CD8-positive, alpha-beta memory T cell (primary cell): ENCODE measurements around the gene AGBL4. TPM values are rescaled to one million over a fixed set of nuclear protein-coding genes. Genes with fewer than 3 reads are reported as not detected.

Source experiments
- CTCF ChIA-PET: fragments of 350-600 bp; sonication (Branson Sonifier 250); formaldehyde crosslinking; loops from one replicate; lab custom pipeline; 2021; ENCODE audit warnings: antibody characterized with exemption; lab: Charles Lee
- POLR2A ChIA-PET: fragments of 350-600 bp; sonication (Branson Sonifier 250); formaldehyde crosslinking; loops from one replicate; lab custom pipeline; 2021; ENCODE audit warnings: antibody characterized with exemption; lab: Charles Lee
- DNase-seq, 5 donors: peaks; one replicate each; pipeline versions ENCODE4 v3.0.0 to v3.0.0-alpha.2; 2020 to 2022; ENCODE audit warnings: mixed read lengths in 1 of 5
- H3K27ac ChIP-seq: one replicate; pipeline ENCODE4 v1.7.0; 2013; ENCODE audit warnings: low read depth, mild to moderate bottlenecking, low read length, moderate library complexity
- H3K27me3 ChIP-seq: 2 replicates; pipeline ENCODE4 v1.7.0; 2013; ENCODE audit warnings: low read length, mild to moderate bottlenecking; ENCODE audit not compliant: insufficient read depth, poor library complexity, severe bottlenecking
- H3K36me3 ChIP-seq: 2 replicates; pipeline ENCODE4 v1.7.0; 2013; ENCODE audit warnings: mild to moderate bottlenecking, low read length, moderate library complexity; ENCODE audit not compliant: insufficient read depth
- H3K4me1 ChIP-seq: 2 replicates; pipeline ENCODE4 v1.7.0; 2013; ENCODE audit warnings: mild to moderate bottlenecking, low read length, moderate library complexity; ENCODE audit not compliant: insufficient read depth
- H3K4me3 ChIP-seq: 2 replicates; pipeline ENCODE4 v1.7.0; 2013; ENCODE audit warnings: mild to moderate bottlenecking, low read length
- H3K9me3 ChIP-seq: 2 replicates; pipeline ENCODE4 v1.7.0; 2013; ENCODE audit warnings: mild to moderate bottlenecking, low read length
- H3K27ac Mint-ChIP-seq, 8 donors: one replicate each; pipeline ENCODE4 v1.8.0; 2020 to 2021; ENCODE audit warnings: mixed read lengths in 8 of 8, mild to moderate bottlenecking in 6 of 8, inconsistent platforms in 3 of 8, moderate library complexity in 3 of 8
- H3K27me3 Mint-ChIP-seq, 2 donors: one replicate each; pipeline ENCODE4 v1.8.0; 2020 to 2021; ENCODE audit warnings: mixed read lengths in 2 of 2, mild to moderate bottlenecking in 1 of 2, moderate library complexity in 1 of 2
- H3K36me3 Mint-ChIP-seq, 3 donors: one replicate each; pipeline ENCODE4 v1.8.0; 2020 to 2021; ENCODE audit warnings: mixed read lengths in 3 of 3, inconsistent platforms in 1 of 3, mild to moderate bottlenecking in 1 of 3
- H3K4me1 Mint-ChIP-seq, 3 donors: one replicate each; pipeline ENCODE4 v1.8.0; 2020 to 2021; ENCODE audit warnings: mixed read lengths in 3 of 3, inconsistent platforms in 1 of 3, mild to moderate bottlenecking in 1 of 3
- H3K4me3 Mint-ChIP-seq, 7 donors: one replicate each; pipeline ENCODE4 v1.8.0; 2020 to 2021; ENCODE audit warnings: mixed read lengths in 7 of 7, mild to moderate bottlenecking in 6 of 7, moderate library complexity in 4 of 7, inconsistent platforms in 2 of 7
- H3K9me3 Mint-ChIP-seq, 5 donors: one replicate each; pipeline ENCODE4 v1.8.0; 2020 to 2022; ENCODE audit warnings: mixed read lengths in 5 of 5, mild to moderate bottlenecking in 3 of 5, moderate library complexity in 2 of 5, inconsistent platforms in 1 of 5
- polyA plus RNA-seq: library from polyadenylated mRNA; unstranded; fragments of 300-500 nt; fragmentation: Illumina TruSeq; gene quantifications from one replicate; pipeline ENCODE4 v1.2.3, GENCODE V29; 2021
- total RNA-seq, 2 experiments: library from RNA; stranded (reverse); gene quantifications; one replicate each; pipeline ENCODE4 v1.2.3, GENCODE V29; 2021

The AGBL4 gene
- total and polyA plus RNA-seq, 3 experiments from 2014 or later: 0.22 TPM; not detected in 2

DNA sequence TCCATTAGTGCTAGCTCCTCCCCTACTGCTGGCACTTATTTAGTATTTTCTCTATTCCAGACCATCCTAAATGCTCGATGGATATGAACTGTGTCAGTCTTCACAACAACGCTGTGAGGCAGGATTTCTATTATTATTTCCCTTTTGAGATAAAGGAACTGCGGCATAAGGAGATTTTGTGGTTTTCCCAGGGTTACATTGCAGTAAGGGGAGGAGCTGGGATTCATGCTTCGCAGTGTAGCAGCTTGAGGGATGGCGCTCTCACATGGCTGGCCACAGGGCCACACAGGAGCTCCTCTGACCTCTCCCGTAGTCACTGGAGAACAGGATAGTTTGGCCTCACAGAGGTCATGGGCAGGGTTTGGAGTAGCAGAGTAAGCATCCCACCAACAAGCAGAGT is 1364.0 kb downstream of the AGBL4 start:
- no peaks in the 10 kb centered on the region for H3K27me3 ChIP-seq
- H3K27ac ChIP-seq: no peak overlapping the region
- no peaks in the 10 kb centered on the region for H3K36me3 ChIP-seq
- DNase-seq: no peak
- POLR2A ChIA-PET: no interaction called here
- Mint-ChIP-seq H3K27me3 (peaks cover 2 to 3% of the 10 kb centered on the region in 2 donors), H3K27ac (no peak overlapping the region), H3K4me1 (no peaks in the 10 kb centered on the region), H3K4me3 (no peak overlapping the region), H3K36me3 (no peaks in the 10 kb centered on the region), H3K9me3 (no peaks in the 10 kb centered on the region)
- no peaks in the 10 kb centered on the region for H3K9me3 ChIP-seq
- CTCF ChIA-PET: no interaction called here
- no peak overlapping the region for H3K4me3 ChIP-seq
- no peaks in the 10 kb centered on the region for H3K4me1 ChIP-seq

DNA sequence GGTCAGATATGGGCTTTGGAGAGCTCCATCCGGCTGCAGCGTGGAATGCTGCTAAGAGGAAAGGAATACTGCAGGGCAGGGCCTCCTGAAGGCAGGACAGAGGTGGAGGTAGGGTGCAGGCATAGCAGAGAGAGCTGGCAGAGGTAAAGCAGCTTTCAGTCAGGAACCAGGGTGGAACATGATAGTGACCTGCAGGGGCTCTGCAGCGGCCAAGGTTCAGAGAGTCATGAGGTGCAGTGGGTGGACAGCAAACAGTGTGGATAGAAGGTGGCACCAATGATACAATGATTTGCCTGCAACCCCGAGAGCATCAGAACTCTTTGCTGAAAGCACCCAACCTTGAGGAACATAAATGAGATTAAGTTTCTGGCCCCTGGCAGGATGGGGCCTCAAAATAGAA is 1366.3 kb downstream of the AGBL4 start:
- H3K4me3 Mint-ChIP-seq: no peak overlapping the region
- POLR2A ChIA-PET: no interaction called here
- DNase-seq: no peak
- Histone ChIP-seq H3K27me3 (no peaks in the 10 kb centered on the region), H3K9me3 (no peaks in the 10 kb centered on the region), H3K4me1 (no peaks in the 10 kb centered on the region), H3K36me3 (no peaks in the 10 kb centered on the region), H3K27ac (no peak overlapping the region), H3K4me3 (no peak overlapping the region)
- no peaks in the 10 kb centered on the region for H3K4me1 Mint-ChIP-seq
- peaks cover 2 to 6% of the 10 kb centered on the region in 2 donors for H3K27me3 Mint-ChIP-seq
- CTCF ChIA-PET: no interaction called here
- no peaks in the 10 kb centered on the region for H3K36me3 Mint-ChIP-seq
- no peak overlapping the region for H3K27ac Mint-ChIP-seq
- H3K9me3 Mint-ChIP-seq: peaks cover 0 to 1% (median 0%) of the 10 kb centered on the region in 5 donors

DNA sequence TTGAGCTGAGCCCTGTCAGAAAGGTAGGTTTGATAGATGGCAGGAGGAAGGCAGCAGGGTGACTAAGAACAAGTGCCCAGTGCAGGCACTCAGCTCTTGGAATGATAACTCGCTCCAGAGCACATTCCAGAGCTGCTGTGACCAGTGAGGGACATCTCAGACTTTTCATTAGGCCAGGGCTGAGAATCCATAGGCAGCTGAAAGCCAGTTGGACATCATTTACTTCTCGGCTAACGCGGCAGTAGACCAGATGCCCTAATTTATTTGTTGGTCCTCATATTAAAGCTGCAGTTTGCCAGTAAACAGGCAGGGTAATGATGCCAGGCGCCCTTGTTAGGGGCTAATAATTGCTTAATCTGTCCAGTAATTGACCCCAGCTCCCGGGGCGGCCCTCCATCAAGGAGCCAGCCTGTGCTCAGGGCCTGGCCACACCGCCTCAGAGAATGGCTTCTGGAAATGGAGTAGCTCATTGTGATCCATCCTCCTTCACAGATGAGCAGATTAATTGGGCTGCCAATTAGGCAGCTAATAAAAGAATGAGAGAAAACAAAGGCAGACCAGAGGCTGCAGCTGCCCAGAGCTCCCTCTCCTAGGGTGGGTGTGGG is 1369.0 kb downstream of the AGBL4 start:
- Mint-ChIP-seq H3K36me3 (peaks cover 0 to 1% (median 0%) of the 10 kb centered on the region in 3 donors), H3K9me3 (peaks cover 0 to 1% (median 0%) of the 10 kb centered on the region in 5 donors), H3K4me3 (no peak overlapping the region), H3K27ac (no peak overlapping the region), H3K27me3 (peaks cover 0 to 6% of the 10 kb centered on the region in 2 donors), H3K4me1 (no peaks in the 10 kb centered on the region)
- Histone ChIP-seq H3K4me1 (no peaks in the 10 kb centered on the region), H3K9me3 (no peaks in the 10 kb centered on the region), H3K27me3 (no peaks in the 10 kb centered on the region), H3K4me3 (no peak overlapping the region), H3K27ac (no peak overlapping the region), H3K36me3 (no peaks in the 10 kb centered on the region)
- DNase-seq: no peak
- POLR2A ChIA-PET: no interaction called here
- CTCF ChIA-PET: no interaction called here

DNA sequence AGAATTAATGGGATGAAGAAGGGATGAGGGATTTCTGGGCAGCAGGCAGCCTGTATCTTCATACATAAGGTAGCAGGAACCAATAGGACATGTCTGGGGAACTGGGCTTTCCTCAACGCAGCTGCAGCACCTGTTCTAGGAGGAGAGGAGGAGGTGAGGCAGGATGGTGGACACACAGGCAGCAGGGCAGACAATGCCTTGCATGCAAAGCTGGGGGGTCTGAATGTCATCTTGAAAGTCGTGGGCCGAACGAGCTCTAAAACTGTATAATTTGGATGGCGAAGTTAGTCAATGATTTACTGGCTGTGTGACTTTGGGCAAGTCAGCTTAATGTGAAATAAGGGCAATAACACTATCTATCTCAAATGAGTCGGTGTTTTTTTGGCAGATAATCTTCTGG is 1371.4 kb downstream of the AGBL4 start:
- Histone ChIP-seq H3K9me3 (no peaks in the 10 kb centered on the region), H3K27ac (no peak overlapping the region), H3K36me3 (no peaks in the 10 kb centered on the region), H3K4me3 (no peak overlapping the region), H3K4me1 (no peaks in the 10 kb centered on the region), H3K27me3 (no peaks in the 10 kb centered on the region)
- no peak overlapping the region for H3K4me3 Mint-ChIP-seq
- H3K27ac Mint-ChIP-seq: no peak overlapping the region
- DNase-seq: no peak
- POLR2A ChIA-PET: no interaction called here
- CTCF ChIA-PET: no interaction called here
- peaks cover 0 to 6% of the 10 kb centered on the region in 2 donors for H3K27me3 Mint-ChIP-seq
- H3K36me3 Mint-ChIP-seq: peaks cover 0 to 1% (median 0%) of the 10 kb centered on the region in 3 donors
- H3K4me1 Mint-ChIP-seq: no peaks in the 10 kb centered on the region
- H3K9me3 Mint-ChIP-seq: peaks cover 0 to 1% (median 0%) of the 10 kb centered on the region in 5 donors

DNA sequence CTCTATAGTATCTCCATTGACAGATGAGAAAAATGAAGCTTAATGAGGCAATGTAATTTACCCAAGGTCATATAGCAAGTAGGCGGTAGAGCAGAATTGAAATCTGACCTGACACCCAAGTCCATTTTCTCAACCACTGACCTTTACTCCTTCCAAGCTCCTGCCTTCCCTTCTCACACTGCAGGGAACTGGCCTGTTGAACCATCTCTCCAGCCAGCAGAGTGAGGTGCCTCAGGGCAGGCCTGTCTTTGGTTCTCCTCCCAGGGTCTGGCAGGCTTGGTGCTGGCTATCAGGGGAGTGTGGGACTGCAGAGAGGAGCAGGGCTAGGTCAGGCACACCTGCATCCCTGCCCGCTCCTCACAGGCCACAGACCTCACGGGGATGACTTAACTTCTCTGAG is 1373.9 kb downstream of the AGBL4 start:
- no peak for DNase-seq
- no peaks in the 10 kb centered on the region for H3K36me3 ChIP-seq
- no peaks in the 10 kb centered on the region for H3K4me1 Mint-ChIP-seq
- H3K27ac ChIP-seq: no peak overlapping the region
- POLR2A ChIA-PET: no interaction called here
- CTCF ChIA-PET: no interaction called here
- H3K27me3 Mint-ChIP-seq: peaks cover 0 to 12% of the 10 kb centered on the region in 2 donors
- no peak overlapping the region for H3K27ac Mint-ChIP-seq
- no peaks in the 10 kb centered on the region for H3K4me1 ChIP-seq
- no peaks in the 10 kb centered on the region for H3K9me3 ChIP-seq
- H3K4me3 ChIP-seq: no peak overlapping the region
- no peak overlapping the region for H3K4me3 Mint-ChIP-seq
- peaks cover 0 to 1% (median 0%) of the 10 kb centered on the region in 5 donors for H3K9me3 Mint-ChIP-seq
- peaks cover 0 to 1% (median 0%) of the 10 kb centered on the region in 3 donors for H3K36me3 Mint-ChIP-seq
- H3K27me3 ChIP-seq: no peaks in the 10 kb centered on the region

DNA sequence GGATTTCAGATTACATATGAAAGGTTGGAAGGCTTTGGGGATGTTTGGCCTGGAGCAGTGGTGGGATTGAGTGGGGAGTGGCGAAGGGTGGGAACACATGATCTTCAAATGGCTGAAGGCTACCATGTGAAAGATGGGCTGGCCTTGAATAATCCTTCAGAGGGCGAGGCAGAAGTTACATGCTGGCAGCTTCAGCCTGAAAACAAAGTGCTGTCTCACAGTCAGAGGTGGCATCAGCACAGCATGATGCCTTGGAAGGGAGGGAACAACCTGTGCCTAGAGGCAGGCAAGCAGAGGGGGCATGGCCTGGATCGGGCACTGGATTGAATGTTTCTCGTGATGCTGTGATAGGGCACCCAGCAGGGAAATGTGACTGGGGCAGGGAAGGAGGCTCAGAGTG is 1377.9 kb downstream of the AGBL4 start:
- Histone ChIP-seq H3K36me3 (no peaks in the 10 kb centered on the region), H3K27ac (no peak overlapping the region), H3K9me3 (no peaks in the 10 kb centered on the region), H3K4me1 (no peaks in the 10 kb centered on the region), H3K4me3 (no peak overlapping the region), H3K27me3 (no peaks in the 10 kb centered on the region)
- DNase-seq: no peak
- peak overlapping the region in 1 of 8 donors; percentile 30 for H3K27ac Mint-ChIP-seq
- no peak overlapping the region for H3K4me3 Mint-ChIP-seq
- no peaks in the 10 kb centered on the region for H3K36me3 Mint-ChIP-seq
- ChIA-PET CTCF (no interaction called here), POLR2A (no interaction called here)
- H3K9me3 Mint-ChIP-seq: peaks cover 0 to 3% (median 0%) of the 10 kb centered on the region in 5 donors
- H3K27me3 Mint-ChIP-seq: peaks cover under 1 to 9% of the 10 kb centered on the region in 2 donors
- H3K4me1 Mint-ChIP-seq: no peaks in the 10 kb centered on the region

- Mint-ChIP-seq H3K4me3 (no peak overlapping the region), H3K27ac (no peak overlapping the region), H3K27me3 (peaks cover 3 to 9% of the 10 kb centered on the region in 2 donors), H3K9me3 (peaks cover 0 to 3% (median 0%) of the 10 kb centered on the region in 5 donors), H3K4me1 (no peaks in the 10 kb centered on the region), H3K36me3 (no peaks in the 10 kb centered on the region)
- H3K27ac ChIP-seq: no peak overlapping the region
- no peaks in the 10 kb centered on the region for H3K9me3 ChIP-seq
- no peaks in the 10 kb centered on the region for H3K4me1 ChIP-seq
- POLR2A ChIA-PET: no interaction called here
- H3K4me3 ChIP-seq: no peak overlapping the region
- H3K36me3 ChIP-seq: no peaks in the 10 kb centered on the region
- no peak for DNase-seq
- CTCF ChIA-PET: no interaction called here
- no peaks in the 10 kb centered on the region for H3K27me3 ChIP-seq
These were observed 1378.7 kb downstream of the AGBL4 start for GRCh38 chr1:48644905-48645605.

DNA sequence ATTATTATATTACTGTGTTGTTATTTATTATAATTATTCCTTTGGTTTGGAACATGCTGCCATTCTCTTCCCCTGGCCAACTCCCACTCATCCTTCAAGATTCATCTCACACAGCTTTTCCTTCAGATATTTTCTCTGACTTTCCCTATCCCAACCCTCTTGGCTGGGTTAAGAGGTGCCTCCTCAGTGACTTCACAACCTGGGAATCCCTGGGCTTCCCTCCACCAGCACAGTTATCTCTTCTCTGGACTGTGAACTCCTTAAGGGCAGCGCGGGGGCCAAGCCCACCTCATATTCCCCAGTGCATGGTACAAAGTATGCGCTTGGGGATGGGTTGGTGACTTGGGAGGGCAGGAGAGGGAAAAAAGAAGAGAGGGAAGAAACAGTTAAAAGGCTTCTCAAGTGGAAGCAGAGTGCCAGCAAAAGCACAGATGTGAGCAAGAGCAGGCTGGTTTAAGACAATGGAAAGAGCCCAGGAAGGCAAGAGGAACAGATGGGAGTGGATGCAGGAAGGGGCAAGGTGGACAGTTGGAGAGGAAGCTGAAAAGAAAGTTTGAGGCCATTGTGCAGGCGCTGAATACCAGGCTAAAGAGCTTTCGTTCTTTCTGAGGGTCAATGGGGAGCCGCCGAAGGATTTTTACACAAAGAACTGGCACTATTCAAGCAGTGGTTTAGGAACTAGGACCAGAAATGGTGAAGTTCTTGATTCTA is 1379.4 kb downstream of the AGBL4 start:
- Histone ChIP-seq H3K4me3 (no peak overlapping the region), H3K36me3 (no peaks in the 10 kb centered on the region), H3K27me3 (no peaks in the 10 kb centered on the region), H3K4me1 (no peaks in the 10 kb centered on the region), H3K27ac (no peak overlapping the region), H3K9me3 (no peaks in the 10 kb centered on the region)
- Mint-ChIP-seq H3K4me1 (no peaks in the 10 kb centered on the region), H3K27ac (no peak overlapping the region), H3K4me3 (no peak overlapping the region), H3K27me3 (peaks cover 3 to 9% of the 10 kb centered on the region in 2 donors), H3K36me3 (no peaks in the 10 kb centered on the region), H3K9me3 (peaks cover 0 to 3% (median 0%) of the 10 kb centered on the region in 5 donors)
- DNase-seq: no peak
- ChIA-PET POLR2A (no interaction called here), CTCF (no interaction called here)
